Right lobe of liver (tissue), 4 donors: Measurements from ENCODE around the gene SYNJ2.

Source experiments
- POLR2A ChIP-seq: fragments of 450-650 bp; IDR thresholded peaks from one replicate; pipeline ENCODE4 v1.6.1; 2017; ENCODE audit warnings: antibody characterized with exemption, mild to moderate bottlenecking
- TF ChIP-seq, protein P1 (sequence below), 4 donors: fragments of 200-600 bp in 3 of 4; fragments of 450-650 bp in 1 of 4; IDR thresholded peaks; one replicate each; pipeline versions ENCODE4 v1.5.1 to v1.8.0; 2016 to 2022; ENCODE audit warnings: antibody characterized with exemption in 4 of 4, mild to moderate bottlenecking in 2 of 4
- donor health status: DM: no; HTN: no; CAD: no.
- donor health status: DM: no; HTN: no; CAD: no.
- donor health status: DM: no; HTN: yes; CAD: no.

DNA sequence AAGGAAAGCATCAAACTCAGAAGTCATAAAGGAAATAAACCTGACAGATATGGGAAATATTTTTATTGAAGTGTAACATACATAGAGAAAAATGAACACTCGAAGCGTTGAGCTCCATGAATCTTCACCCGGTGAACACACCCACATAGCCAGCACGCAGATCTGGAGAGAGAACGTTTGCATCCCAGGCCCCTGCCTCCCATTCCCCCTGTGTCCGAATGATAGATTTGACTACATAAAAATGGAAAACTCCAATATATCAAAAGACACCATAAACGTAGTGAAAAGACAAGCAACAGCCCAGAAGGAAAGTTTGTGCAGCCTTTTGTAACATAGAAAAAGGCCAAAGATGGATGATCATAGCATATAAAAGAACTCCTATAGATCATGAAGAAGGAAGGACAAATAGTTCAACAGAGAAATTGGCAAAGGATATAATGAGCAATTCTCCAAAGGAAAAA, 17.1 kb downstream of the SYNJ2 start:
- no peak for TF ChIP-seq POLR2A
- TF ChIP-seq, protein P1, sequence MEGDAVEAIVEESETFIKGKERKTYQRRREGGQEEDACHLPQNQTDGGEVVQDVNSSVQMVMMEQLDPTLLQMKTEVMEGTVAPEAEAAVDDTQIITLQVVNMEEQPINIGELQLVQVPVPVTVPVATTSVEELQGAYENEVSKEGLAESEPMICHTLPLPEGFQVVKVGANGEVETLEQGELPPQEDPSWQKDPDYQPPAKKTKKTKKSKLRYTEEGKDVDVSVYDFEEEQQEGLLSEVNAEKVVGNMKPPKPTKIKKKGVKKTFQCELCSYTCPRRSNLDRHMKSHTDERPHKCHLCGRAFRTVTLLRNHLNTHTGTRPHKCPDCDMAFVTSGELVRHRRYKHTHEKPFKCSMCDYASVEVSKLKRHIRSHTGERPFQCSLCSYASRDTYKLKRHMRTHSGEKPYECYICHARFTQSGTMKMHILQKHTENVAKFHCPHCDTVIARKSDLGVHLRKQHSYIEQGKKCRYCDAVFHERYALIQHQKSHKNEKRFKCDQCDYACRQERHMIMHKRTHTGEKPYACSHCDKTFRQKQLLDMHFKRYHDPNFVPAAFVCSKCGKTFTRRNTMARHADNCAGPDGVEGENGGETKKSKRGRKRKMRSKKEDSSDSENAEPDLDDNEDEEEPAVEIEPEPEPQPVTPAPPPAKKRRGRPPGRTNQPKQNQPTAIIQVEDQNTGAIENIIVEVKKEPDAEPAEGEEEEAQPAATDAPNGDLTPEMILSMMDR (IDR thresholded peaks at IDR 0.05): no peak
